Thoracic aorta (tissue), 2 donors: ENCODE data around the gene ACVR1B. TPM values are rescaled to one million over a fixed set of nuclear protein-coding genes. Genes with fewer than 3 reads are reported as not detected.

Experiments
- ATAC-seq: fragments of 150-250 bp; one replicate; pipeline ENCODE4 v1.8.0; 2017; ENCODE audit warnings: low read depth; ENCODE audit not compliant: insufficient number of reproducible peaks, low FRiP score
- DNase-seq: peaks from one replicate; pipeline ENCODE4 v3.0.0-alpha.2; 2020; ENCODE audit warnings: low spot score
- H3K27ac ChIP-seq, 2 donors: fragments of 200-600 bp; sonication (generic); 1 replicate in 1 of 2; 2 replicates in 1 of 2; pipeline ENCODE4 v1.5.1; 2016; ENCODE audit warnings: mild to moderate bottlenecking in 2 of 2, moderate library complexity in 2 of 2
- H3K27me3 ChIP-seq: fragments of 200-600 bp; sonication (generic); replicated peaks from 2 replicates; pipeline ENCODE4 v1.6.0; 2016; ENCODE audit warnings: mild to moderate bottlenecking; ENCODE audit not compliant: insufficient read depth
- H3K36me3 ChIP-seq: fragments of 200-600 bp; sonication (generic); one replicate; pipeline ENCODE4 v1.5.1; 2016
- H3K4me1 ChIP-seq, 2 donors: fragments of 200-600 bp; sonication (generic); 1 replicate in 1 of 2; 2 replicates in 1 of 2; pipeline versions ENCODE4 v1.5.1 to v1.6.0; 2016; ENCODE audit warnings: low read depth in 2 of 2, mild to moderate bottlenecking in 1 of 2; ENCODE audit not compliant: control insufficient read depth in 1 of 2
- H3K4me3 ChIP-seq: fragments of 200-600 bp; sonication (generic); 2 replicates; pipeline ENCODE4 v1.5.1; 2016; ENCODE audit warnings: mild to moderate bottlenecking
- H3K9me3 ChIP-seq: fragments of 200-600 bp; sonication (generic); 2 replicates; pipeline ENCODE4 v1.5.1; 2016
- total RNA-seq, 2 donors: library from RNA; depleted of rRNA; stranded (reverse); fragments of >200 nt; gene quantifications; one replicate each; pipeline versions ENCODE4 v1.1.0 to v1.2.3, GENCODE V29; 2016
- TF ChIP-seq, protein P1 (sequence below): fragments of 200-600 bp; sonication (generic); IDR thresholded peaks from one replicate; pipeline ENCODE4 v1.5.1; 2019; ENCODE audit warnings: antibody characterized with exemption

The ACVR1B gene
- total RNA-seq, 2 donors from 2014 or later, result 9.9 to 24.4 TPM

DNA sequence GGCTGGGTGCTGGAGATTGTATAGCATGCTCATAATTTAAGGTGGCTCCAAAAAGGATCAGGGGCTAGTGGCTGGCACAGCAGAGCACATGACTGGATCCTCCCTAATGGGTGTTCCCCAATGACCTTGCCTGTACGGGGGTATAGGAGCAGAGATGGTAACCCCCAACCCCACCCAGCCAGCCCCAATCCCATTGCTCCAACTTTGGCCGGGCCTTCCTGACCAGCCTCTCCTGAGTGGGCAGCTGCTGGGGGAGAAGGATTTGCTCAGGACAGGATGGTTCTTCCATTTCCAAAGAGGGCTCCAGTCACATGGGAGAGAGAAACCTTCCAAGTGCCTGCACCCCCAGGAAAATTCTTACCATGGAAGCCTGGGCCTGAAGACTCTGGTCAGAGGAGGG is 84.4 kb downstream of the ACVR1B start:
- Histone ChIP-seq H3K27ac (peak overlapping the region; percentile 91), H3K36me3 (no peaks in the 10 kb centered on the region), H3K4me3 (no peak overlapping the region), H3K9me3 (no peaks in the 10 kb centered on the region), H3K27me3 (no peaks in the 10 kb centered on the region), H3K4me1 (peaks cover 20 to 40% of the 10 kb centered on the region in 2 donors)
- DNase-seq (no peak), ATAC-seq (no peak)
- TF ChIP-seq, protein P1, sequence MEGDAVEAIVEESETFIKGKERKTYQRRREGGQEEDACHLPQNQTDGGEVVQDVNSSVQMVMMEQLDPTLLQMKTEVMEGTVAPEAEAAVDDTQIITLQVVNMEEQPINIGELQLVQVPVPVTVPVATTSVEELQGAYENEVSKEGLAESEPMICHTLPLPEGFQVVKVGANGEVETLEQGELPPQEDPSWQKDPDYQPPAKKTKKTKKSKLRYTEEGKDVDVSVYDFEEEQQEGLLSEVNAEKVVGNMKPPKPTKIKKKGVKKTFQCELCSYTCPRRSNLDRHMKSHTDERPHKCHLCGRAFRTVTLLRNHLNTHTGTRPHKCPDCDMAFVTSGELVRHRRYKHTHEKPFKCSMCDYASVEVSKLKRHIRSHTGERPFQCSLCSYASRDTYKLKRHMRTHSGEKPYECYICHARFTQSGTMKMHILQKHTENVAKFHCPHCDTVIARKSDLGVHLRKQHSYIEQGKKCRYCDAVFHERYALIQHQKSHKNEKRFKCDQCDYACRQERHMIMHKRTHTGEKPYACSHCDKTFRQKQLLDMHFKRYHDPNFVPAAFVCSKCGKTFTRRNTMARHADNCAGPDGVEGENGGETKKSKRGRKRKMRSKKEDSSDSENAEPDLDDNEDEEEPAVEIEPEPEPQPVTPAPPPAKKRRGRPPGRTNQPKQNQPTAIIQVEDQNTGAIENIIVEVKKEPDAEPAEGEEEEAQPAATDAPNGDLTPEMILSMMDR, result no peak

DNA sequence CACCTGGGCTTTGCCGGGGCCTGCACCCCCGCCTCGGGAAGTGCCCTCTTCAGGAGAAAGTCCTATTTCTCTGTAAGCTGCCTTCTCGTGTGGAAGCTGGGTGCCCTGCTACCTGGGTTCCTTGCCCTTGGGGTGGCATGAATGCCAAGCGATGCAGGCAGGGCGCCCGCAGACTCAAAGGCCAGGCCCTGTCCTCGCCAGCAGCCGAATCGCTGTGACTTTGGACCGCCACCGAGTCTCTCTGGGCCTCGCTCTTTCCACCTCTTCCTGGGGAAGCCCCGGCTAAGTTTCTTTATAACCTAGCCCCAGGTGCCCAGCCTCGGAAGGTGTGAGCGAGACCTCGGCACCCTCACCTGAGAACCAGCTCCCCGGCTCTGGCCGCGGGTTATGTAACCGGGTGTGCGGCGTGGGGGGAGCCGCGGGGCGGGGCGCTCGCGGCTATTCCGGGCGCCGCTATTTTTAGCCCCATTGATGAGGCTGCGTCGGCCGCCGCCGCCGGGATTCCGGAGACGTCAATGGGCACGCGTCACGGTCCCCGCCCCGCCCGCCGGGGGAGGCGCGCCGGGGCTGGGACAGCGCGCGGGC is 85.2 kb downstream of the ACVR1B start:
- H3K9me3 ChIP-seq, result no peaks in the 10 kb centered on the region
- H3K27me3 ChIP-seq, result no peaks in the 10 kb centered on the region
- peak overlapping the region; percentile 91 for H3K27ac ChIP-seq
- H3K4me1 ChIP-seq, result peaks cover 25 to 47% of the 10 kb centered on the region in 2 donors
- H3K4me3 ChIP-seq, result peak overlapping the region; percentile 69
- TF ChIP-seq, protein P1, result no peak
- DNase-seq (no peak), ATAC-seq (peak; percentile 54)
- H3K36me3 ChIP-seq, result no peaks in the 10 kb centered on the region

DNA sequence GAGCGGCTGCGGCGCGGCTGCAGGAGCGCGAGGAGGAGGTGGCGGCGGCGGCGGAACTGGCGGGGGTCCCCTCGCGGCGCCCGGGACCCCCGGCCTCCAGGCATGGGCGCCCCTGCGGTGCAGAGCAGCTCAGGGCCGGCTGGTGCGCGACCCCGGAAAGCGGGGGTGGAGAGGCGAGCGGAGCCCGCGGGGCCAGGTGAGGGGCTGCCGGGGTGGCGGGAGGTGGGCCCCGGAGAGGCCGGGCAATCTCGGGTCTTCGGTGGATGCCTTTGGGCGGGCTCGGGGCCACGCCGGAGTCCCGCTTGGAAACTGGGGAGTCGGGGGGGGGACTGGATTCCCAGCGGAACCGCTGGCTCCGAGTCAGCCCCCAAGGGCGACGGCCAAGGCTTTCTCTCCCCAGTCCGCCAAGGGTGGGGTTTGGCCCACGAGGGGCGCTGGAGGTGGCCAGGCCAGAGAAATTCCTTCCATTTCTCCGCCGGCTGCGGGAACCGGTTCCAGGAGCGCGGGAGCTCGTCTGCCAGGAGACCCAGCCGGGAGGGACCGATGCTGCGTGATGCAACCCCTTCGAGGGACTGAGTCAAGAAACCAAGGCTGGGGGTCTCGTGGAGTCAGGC is 85.9 kb downstream of the ACVR1B start:
- Histone ChIP-seq H3K27me3 (no peaks in the 10 kb centered on the region), H3K9me3 (no peaks in the 10 kb centered on the region), H3K27ac (peak overlapping the region; percentile 91 to 92), H3K4me1 (peaks cover 32 to 48% of the 10 kb centered on the region in 2 donors), H3K4me3 (peak overlapping the region; percentile 88), H3K36me3 (no peaks in the 10 kb centered on the region)
- ATAC-seq (no peak), DNase-seq (no peak)
- TF ChIP-seq, protein P1, result no peak

DNA sequence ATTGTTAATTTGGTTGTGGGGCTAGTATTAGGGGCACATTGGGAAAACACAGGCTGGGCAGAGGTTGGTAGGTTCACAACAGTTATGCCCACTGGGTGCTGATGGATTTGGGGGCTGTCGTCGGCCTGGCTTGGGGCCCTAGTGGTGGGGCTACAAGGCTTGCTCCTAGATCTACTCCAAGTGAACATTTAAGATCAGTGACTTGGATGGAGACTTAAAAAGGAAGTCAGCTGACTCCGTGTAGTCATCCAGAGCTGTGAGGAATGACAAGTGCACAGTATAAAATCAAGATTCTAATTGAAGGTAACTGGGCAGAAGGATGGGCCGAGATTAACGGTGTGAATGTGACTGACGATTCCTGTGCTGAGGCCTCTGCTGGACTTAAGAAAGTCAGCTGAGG is 86.9 kb downstream of the ACVR1B start:
- DNase-seq (no peak), ATAC-seq (no peak)
- Histone ChIP-seq H3K9me3 (no peaks in the 10 kb centered on the region), H3K4me3 (peak overlapping the region; percentile 88), H3K27ac (peak overlapping the region; percentile 91 to 92), H3K36me3 (no peaks in the 10 kb centered on the region), H3K4me1 (peaks cover 35 to 52% of the 10 kb centered on the region in 2 donors), H3K27me3 (no peaks in the 10 kb centered on the region)
- TF ChIP-seq, protein P1, result no peak

DNA sequence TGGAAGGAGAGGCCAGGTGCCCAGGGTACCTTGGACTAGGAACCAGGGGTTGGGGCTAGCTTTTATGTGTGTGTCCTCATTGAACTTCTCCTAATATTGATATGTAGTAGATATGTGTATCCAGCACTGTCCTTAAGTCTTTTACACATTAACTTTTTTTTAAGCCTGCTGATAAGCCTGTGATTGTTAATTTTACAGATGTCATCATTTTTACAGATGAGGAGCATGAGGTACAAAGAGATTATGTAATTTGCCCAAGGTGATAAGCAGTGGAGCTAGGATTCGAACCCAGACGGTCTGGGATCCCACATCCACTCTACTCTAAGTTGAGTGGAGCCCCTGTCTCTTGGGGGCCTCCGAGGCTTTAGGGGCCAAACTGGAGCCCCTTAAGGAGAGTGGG is 89.5 kb downstream of the ACVR1B start:
- ATAC-seq (no peak), DNase-seq (no peak)
- peak overlapping the region; percentile 96 to 100 for H3K27ac ChIP-seq
- no peaks in the 10 kb centered on the region for H3K36me3 ChIP-seq
- TF ChIP-seq, protein P1, result no peak
- H3K9me3 ChIP-seq, result no peaks in the 10 kb centered on the region
- no peaks in the 10 kb centered on the region for H3K27me3 ChIP-seq
- no peak overlapping the region for H3K4me3 ChIP-seq
- H3K4me1 ChIP-seq, result peaks cover 55 to 72% of the 10 kb centered on the region in 2 donors
